Thoracic aorta (tissue), 2 donors: ENCODE results near the gene TNNI2. TPM values are rescaled to one million over a fixed set of nuclear protein-coding genes. Genes with fewer than 3 reads are reported as not detected.

Experiments
- ATAC-seq: fragments of 150-250 bp; one replicate; pipeline ENCODE4 v1.8.0; 2017; ENCODE audit warnings: low read depth; ENCODE audit not compliant: insufficient number of reproducible peaks, low FRiP score
- DNase-seq: peaks from one replicate; pipeline ENCODE4 v3.0.0-alpha.2; 2020; ENCODE audit warnings: low spot score
- H3K27ac ChIP-seq, 2 donors: fragments of 200-600 bp; sonication (generic); 1 replicate in 1 of 2; 2 replicates in 1 of 2; pipeline ENCODE4 v1.5.1; 2016; ENCODE audit warnings: mild to moderate bottlenecking in 2 of 2, moderate library complexity in 2 of 2
- H3K27me3 ChIP-seq: fragments of 200-600 bp; sonication (generic); replicated peaks from 2 replicates; pipeline ENCODE4 v1.6.0; 2016; ENCODE audit warnings: mild to moderate bottlenecking; ENCODE audit not compliant: insufficient read depth
- H3K36me3 ChIP-seq: fragments of 200-600 bp; sonication (generic); one replicate; pipeline ENCODE4 v1.5.1; 2016
- H3K4me1 ChIP-seq, 2 donors: fragments of 200-600 bp; sonication (generic); 1 replicate in 1 of 2; 2 replicates in 1 of 2; pipeline versions ENCODE4 v1.5.1 to v1.6.0; 2016; ENCODE audit warnings: low read depth in 2 of 2, mild to moderate bottlenecking in 1 of 2; ENCODE audit not compliant: control insufficient read depth in 1 of 2
- H3K4me3 ChIP-seq: fragments of 200-600 bp; sonication (generic); 2 replicates; pipeline ENCODE4 v1.5.1; 2016; ENCODE audit warnings: mild to moderate bottlenecking
- H3K9me3 ChIP-seq: fragments of 200-600 bp; sonication (generic); 2 replicates; pipeline ENCODE4 v1.5.1; 2016
- CTCF ChIP-seq: fragments of 200-600 bp; sonication (generic); IDR thresholded peaks from one replicate; pipeline ENCODE4 v1.5.1; 2019; ENCODE audit warnings: antibody characterized with exemption
- total RNA-seq, 2 donors: library from RNA; depleted of rRNA; stranded (reverse); fragments of >200 nt; gene quantifications; one replicate each; pipeline versions ENCODE4 v1.1.0 to v1.2.3, GENCODE V29; 2016

The TNNI2 gene
- total RNA-seq, 2 donors from 2014 or later = not detected

GRCh38 chr11:1868056-1868635, 29.4 kb downstream of the TNNI2 start:
- H3K4me1 ChIP-seq = peaks cover 58 to 83% of the 10 kb centered on the region in 2 donors
- DNase-seq = no peak
- peak overlapping the region in 1 of 2 donors; percentile 39 for H3K27ac ChIP-seq

GRCh38 chr11:1868636-1869291, 30.0 kb downstream of the TNNI2 start:
- DNase-seq (no peak), ATAC-seq (peak; percentile 13)
- peak overlapping the region; percentile 11 to 39 for H3K27ac ChIP-seq
- H3K9me3 ChIP-seq = no peaks in the 10 kb centered on the region
- H3K27me3 ChIP-seq = no peaks in the 10 kb centered on the region
- no peak for TF ChIP-seq CTCF
- H3K4me1 ChIP-seq = peaks cover 57 to 78% of the 10 kb centered on the region in 2 donors
- H3K4me3 ChIP-seq = peak overlapping the region; percentile 53
- no peaks in the 10 kb centered on the region for H3K36me3 ChIP-seq

More at GRCh38 chr11:1868056-1868635, 29.4 kb downstream of the TNNI2 start:
- H3K9me3 ChIP-seq = no peaks in the 10 kb centered on the region
- no peak for ATAC-seq
- no peak for TF ChIP-seq CTCF
- H3K27me3 ChIP-seq = no peaks in the 10 kb centered on the region
- no peaks in the 10 kb centered on the region for H3K36me3 ChIP-seq
- H3K4me3 ChIP-seq = peak overlapping the region; percentile 53

GRCh38 chr11:1869427-1870325, 30.9 kb downstream of the TNNI2 start:
- no peaks in the 10 kb centered on the region for H3K27me3 ChIP-seq
- peaks cover 48 to 69% of the 10 kb centered on the region in 2 donors for H3K4me1 ChIP-seq
- ATAC-seq (no peak), DNase-seq (no peak)
- no peaks in the 10 kb centered on the region for H3K9me3 ChIP-seq
- H3K4me3 ChIP-seq = peak overlapping the region; percentile 53
- no peak for TF ChIP-seq CTCF
- peak overlapping the region; percentile 11 to 59 for H3K27ac ChIP-seq
- no peaks in the 10 kb centered on the region for H3K36me3 ChIP-seq

- ATAC-seq (no peak), DNase-seq (no peak)
- no peaks in the 10 kb centered on the region for H3K9me3 ChIP-seq
- peak overlapping the region; percentile 53 for H3K4me3 ChIP-seq
- H3K4me1 ChIP-seq = peaks cover 41 to 63% of the 10 kb centered on the region in 2 donors
- TF ChIP-seq CTCF = no peak
- H3K27me3 ChIP-seq = no peaks in the 10 kb centered on the region
- H3K27ac ChIP-seq = peak overlapping the region in 1 of 2 donors; percentile 59
- H3K36me3 ChIP-seq = no peaks in the 10 kb centered on the region
Observed at GRCh38 chr11:1870326-1870696, 31.5 kb downstream of the TNNI2 start.
